GM12864 (cell line): ENCODE measurements around the gene SPATA6.

Source experiments
- DNase-seq: peaks from one replicate; pipeline ENCODE4 v3.0.0-alpha.2; 2011; ENCODE audit warnings: low read depth
- H3K4me3 ChIP-seq: 2 replicates; pipeline ENCODE4 v1.5.1; 2011; ENCODE audit warnings: mild to moderate bottlenecking, low read depth, low read length, control low read depth
- CTCF ChIP-seq: IDR thresholded peaks from 2 replicates; pipeline ENCODE4 v1.5.1; 2011; ENCODE audit warnings: low read depth, mild to moderate bottlenecking, moderate library complexity, low read length, control low read depth, inconsistent platforms; ENCODE audit errors: missing control alignments

Gene SPATA6

GRCh38 chr1:48266576-48266975 is 205.4 kb downstream of the SPATA6 start:
- DNase-seq: no peak
- H3K4me3 ChIP-seq: no peak overlapping the region
- no peak for TF ChIP-seq CTCF

- DNase-seq: no peak
- H3K4me3 ChIP-seq: no peak overlapping the region
- TF ChIP-seq CTCF: no peak
Measured at GRCh38 chr1:48263041-48263440, 209.0 kb downstream of the SPATA6 start.

GRCh38 chr1:48261881-48262400 is 210.1 kb downstream of the SPATA6 start:
- DNase-seq: no peak
- TF ChIP-seq CTCF: no peak
- no peak overlapping the region for H3K4me3 ChIP-seq

- DNase-seq: no peak
- TF ChIP-seq CTCF: no peak
- H3K4me3 ChIP-seq: no peak overlapping the region
Measured at GRCh38 chr1:48258106-48258505, 213.9 kb downstream of the SPATA6 start.

GRCh38 chr1:48254254-48254653 is 217.8 kb downstream of the SPATA6 start:
- no peak for TF ChIP-seq CTCF
- no peak overlapping the region for H3K4me3 ChIP-seq
- DNase-seq: no peak

- no peak overlapping the region for H3K4me3 ChIP-seq
- TF ChIP-seq CTCF: no peak
- no peak for DNase-seq
Measured at GRCh38 chr1:48251821-48252220, 220.2 kb downstream of the SPATA6 start.

GRCh38 chr1:48251323-48251722 is 220.7 kb downstream of the SPATA6 start:
- no peak for DNase-seq
- no peak for TF ChIP-seq CTCF
- no peak overlapping the region for H3K4me3 ChIP-seq
